ENCODE measurements around the gene KIRREL1.

GRCh38 chr1:157968946-157969345, 24.5 kb upstream of the KIRREL1 start:
- no peak for TF ChIP-seq TEAD4 (IDR thresholded peaks at IDR 0.05)
- no peak for TF ChIP-seq EGR1 (IDR thresholded peaks at IDR 0.05)
- TF ChIP-seq TAF1 (IDR thresholded peaks at IDR 0.05; ENCODE audit: low read depth), result no peak
- TF ChIP-seq EP300 (IDR thresholded peaks at IDR 0.05; ENCODE audit: borderline replicate concordance), result no peak
- TF ChIP-seq CEBPB (IDR thresholded peaks at IDR 0.05), result no peak
- TF ChIP-seq FOXM1 (IDR thresholded peaks at IDR 0.05; ENCODE audit: borderline replicate concordance, low read depth), result no peak
- no peak for TF ChIP-seq REST (IDR thresholded peaks at IDR 0.05; ENCODE audit: low read depth)
